HCT116 (cell line): Measurements from ENCODE around the gene RPS24. TPM values are rescaled to one million over a fixed set of nuclear protein-coding genes. Genes with fewer than 3 reads are reported as not detected.
"Not testable (repeated sequence)": the region's sequence is repeated elsewhere in the genome, so short reads cannot be mapped to it uniquely, and the experiment has no call there.

Experiments
- ATAC-seq: fragments of 200-7000 bp; cut with Tn5 transposase; 2 replicates; pipeline ENCODE4 v1.9.1; 2020; ENCODE audit warnings: mild to moderate bottlenecking, moderate library complexity
- BruUV-seq: library from RNA; stranded (reverse); fragments of 400-500 nt; replicated peaks from 2 replicates; lab custom pipeline; 2021; lab: Mats Ljungman, UMichigan
- CTCF ChIA-PET: fragments of 300-600 bp; sonication (Branson Sonifier 250); formaldehyde crosslinking; loops from one replicate; lab custom pipeline; 2021; ENCODE audit warnings: antibody characterized with exemption; lab: Charles Lee
- POLR2A ChIA-PET: fragments of 300-600, 350-600 bp; sonication (Branson Sonifier 250); formaldehyde crosslinking; loops from one replicate; lab custom pipeline; 2021; ENCODE audit warnings: antibody characterized with exemption; lab: Charles Lee
- RAD21 ChIA-PET, 2 experiments: fragments of 300-600 bp; sonication (Branson Sonifier 250); formaldehyde crosslinking; loops; one replicate each; lab custom pipeline; 2023; ENCODE audit warnings: low total read pairs in 2 of 2; ENCODE audit not compliant: uncharacterized antibody in 2 of 2, unreplicated experiment in 2 of 2, low non-redundant PET in 1 of 2; lab: Charles Lee
- DNase-seq: peaks from one replicate; pipeline ENCODE4 v3.0.0-alpha.2; 2010; ENCODE audit warnings: low read depth, low spot score
- H2AFZ ChIP-seq: fragments of 200-600 bp; shearing (Covaris generic), sonication (generic); 2 replicates; pipeline ENCODE4 v1.6.1; 2017; ENCODE audit warnings: low read depth, mixed run types, mixed read lengths, antibody characterized with exemption, low read length; ENCODE audit not compliant: poor library complexity, severe bottlenecking
- H3K27ac ChIP-seq: 2 replicates; pipeline ENCODE4 v1.5.1; 2012; ENCODE audit warnings: low read depth, low read length
- H3K27me3 ChIP-seq: fragments of 200-600 bp; sonication (generic); 2 replicates; pipeline ENCODE4 v1.6.1; 2016; ENCODE audit warnings: mixed run types, low read length, mixed read lengths; ENCODE audit not compliant: insufficient read depth
- H3K36me3 ChIP-seq, 2 experiments: fragments of 200-500 bp in 1 of 2; fragments of 200-600 bp in 1 of 2; sonication (Bioruptor generic) in 1 of 2; sonication (generic) in 1 of 2; 2 replicates each; pipeline versions ENCODE4 v1.5.1 to v1.6.1; 2014 to 2016; ENCODE audit warnings: low read length in 2 of 2, inconsistent platforms in 1 of 2, mixed read lengths in 1 of 2, mixed run types in 1 of 2; ENCODE audit not compliant: insufficient read depth in 2 of 2, control insufficient read depth in 1 of 2
- H3K4me1 ChIP-seq, 2 experiments: fragments of 200-600 bp in 1 of 2; sonication (generic) in 1 of 2; 2 replicates each; pipeline versions ENCODE4 v1.5.1 to v1.6.1; 2012 to 2017; ENCODE audit warnings: low read length in 2 of 2, inconsistent platforms in 1 of 2, mild to moderate bottlenecking in 1 of 2, mixed read lengths in 1 of 2, mixed run types in 1 of 2, moderate library complexity in 1 of 2; ENCODE audit not compliant: insufficient read depth in 2 of 2, control insufficient read depth in 1 of 2
- H3K4me2 ChIP-seq: fragments of 200-600 bp; sonication (generic); 2 replicates; pipeline ENCODE4 v1.6.1; 2017; ENCODE audit warnings: mixed run types, low read length, mixed read lengths
- H3K4me3 ChIP-seq, 2 experiments: fragments of 200-600 bp in 1 of 2; sonication (generic) in 1 of 2; replicated peaks in 1 of 2; 2 replicates each; pipeline ENCODE4 v1.5.1; 2011 to 2016; ENCODE audit warnings: low read length in 2 of 2, control low read depth in 1 of 2, low read depth in 1 of 2, mild to moderate bottlenecking in 1 of 2, mixed read lengths in 1 of 2, mixed run types in 1 of 2
- H3K79me2 ChIP-seq: fragments of 200-600 bp; sonication (generic); 2 replicates; pipeline ENCODE4 v1.6.1; 2017; ENCODE audit warnings: mild to moderate bottlenecking, mixed run types, low read length, moderate library complexity, mixed read lengths; ENCODE audit not compliant: insufficient read depth
- H3K9ac ChIP-seq: fragments of 200-600 bp; sonication (generic); 2 replicates; pipeline ENCODE4 v1.6.1; 2016; ENCODE audit warnings: low read length, mixed read lengths
- H3K9me2 ChIP-seq: fragments of 200-600 bp; sonication (generic), shearing (Covaris generic); 2 replicates; pipeline ENCODE4 v1.6.1; 2017; ENCODE audit warnings: mixed run types, mild to moderate bottlenecking, moderate library complexity; ENCODE audit not compliant: insufficient read depth
- H3K9me3 ChIP-seq, 2 experiments: fragments of 200-500 bp in 1 of 2; fragments of 200-600 bp in 1 of 2; sonication (Bioruptor generic) in 1 of 2; sonication (generic) in 1 of 2; 2 replicates each; pipeline ENCODE4 v1.6.1; 2014 to 2017; ENCODE audit warnings: low read length in 2 of 2, mixed read lengths in 2 of 2, inconsistent platforms in 1 of 2, low read depth in 1 of 2, mild to moderate bottlenecking in 1 of 2, mixed run types in 1 of 2, moderate library complexity in 1 of 2; ENCODE audit not compliant: control insufficient read depth in 1 of 2, insufficient read depth in 1 of 2
- H4K20me1 ChIP-seq: fragments of 200-600 bp; sonication (generic), shearing (Covaris generic); 2 replicates; pipeline ENCODE4 v1.6.1; 2017; ENCODE audit warnings: mixed run types, mild to moderate bottlenecking, moderate library complexity; ENCODE audit not compliant: insufficient read depth
- CBX3 ChIP-seq: IDR thresholded peaks from 2 replicates; pipeline ENCODE4 v1.6.1; 2012; ENCODE audit warnings: low read depth
- ELF1 ChIP-seq: IDR thresholded peaks from 2 replicates; pipeline ENCODE4 v1.6.1; 2012; ENCODE audit warnings: low read depth, borderline replicate concordance
- TCF7L2 ChIP-seq: IDR thresholded peaks from 2 replicates; pipeline ENCODE4 v1.7.0; 2011; ENCODE audit warnings: borderline replicate concordance, inconsistent platforms; ENCODE audit not compliant: insufficient read depth, insufficient read length; ENCODE audit errors: extremely low read depth
- intact Hi-C: fragments of 100-400 bp; cut with micrococcal nuclease; formaldehyde crosslinking; loops from 2 replicates; pipeline ENCODE4 v1.10.0; 2022
- total RNA-seq: library from RNA; stranded (reverse); gene quantifications from one replicate; pipeline ENCODE4 v1.2.1, GENCODE V29; 2021; ENCODE audit not compliant: unreplicated experiment

Gene RPS24
- total RNA-seq, 1 experiment from 2014 or later = 1,764 TPM

- Histone ChIP-seq H3K27me3 (no peaks in the 10 kb centered on the region), H3K9me3 (no peaks in the 10 kb centered on the region), H3K27ac (no peak overlapping the region), H3K9ac (no peak overlapping the region), H3K4me1 (no peaks in the 10 kb centered on the region), H2AFZ (no peak overlapping the region), H3K9me2 (no peaks in the 10 kb centered on the region), H3K4me2 (no peak overlapping the region), H3K4me3 (no peak overlapping the region), H3K79me2 (no peaks in the 10 kb centered on the region), H3K36me3 (no peaks in the 10 kb centered on the region), H4K20me1 (no peaks in the 10 kb centered on the region)
- DNase-seq (no peak), ATAC-seq (no peak)
- ChIA-PET CTCF (no interaction called here), RAD21 (no interaction called here), POLR2A (no interaction called here)
- no TSS peak for BruUV-seq
- intact Hi-C loops = no loop called here
- TF ChIP-seq TCF7L2 = no peak
- TF ChIP-seq ELF1 = no peak
- TF ChIP-seq CBX3 = no peak
Measured at GRCh38 chr10:78072504-78072903, 38.8 kb downstream of the RPS24 start.

GRCh38 chr10:78075806-78076205 is 42.1 kb downstream of the RPS24 start:
- BruUV-seq, POLR2A ChIA-PET, H3K36me3 ChIP-seq, H3K4me1 ChIP-seq, H3K27me3 ChIP-seq, H3K9me2 ChIP-seq, H3K4me3 ChIP-seq, intact Hi-C loops, H3K27ac ChIP-seq, CTCF ChIA-PET, H3K4me2 ChIP-seq, H4K20me1 ChIP-seq, H3K79me2 ChIP-seq, ATAC-seq, DNase-seq, RAD21 ChIA-PET, H3K9ac ChIP-seq, H3K9me3 ChIP-seq, H2AFZ ChIP-seq: not testable (repeated sequence)
